NT2/D1 (cell line): ENCODE measurements around the gene CAPZA2.

Experiments used
- SUZ12 ChIP-seq: IDR thresholded peaks from 2 replicates; pipeline ENCODE4 v1.6.1; 2011; ENCODE audit not compliant: insufficient read length, insufficient read depth; ENCODE audit errors: extremely low read depth
- YY1 ChIP-seq: IDR thresholded peaks from 2 replicates; pipeline ENCODE4 v1.6.1; 2011; ENCODE audit not compliant: insufficient read length, insufficient read depth
- ZNF274 ChIP-seq: IDR thresholded peaks from 2 replicates; pipeline ENCODE4 v1.6.1; 2011; ENCODE audit warnings: mild to moderate bottlenecking, low read depth, low read length

DNA sequence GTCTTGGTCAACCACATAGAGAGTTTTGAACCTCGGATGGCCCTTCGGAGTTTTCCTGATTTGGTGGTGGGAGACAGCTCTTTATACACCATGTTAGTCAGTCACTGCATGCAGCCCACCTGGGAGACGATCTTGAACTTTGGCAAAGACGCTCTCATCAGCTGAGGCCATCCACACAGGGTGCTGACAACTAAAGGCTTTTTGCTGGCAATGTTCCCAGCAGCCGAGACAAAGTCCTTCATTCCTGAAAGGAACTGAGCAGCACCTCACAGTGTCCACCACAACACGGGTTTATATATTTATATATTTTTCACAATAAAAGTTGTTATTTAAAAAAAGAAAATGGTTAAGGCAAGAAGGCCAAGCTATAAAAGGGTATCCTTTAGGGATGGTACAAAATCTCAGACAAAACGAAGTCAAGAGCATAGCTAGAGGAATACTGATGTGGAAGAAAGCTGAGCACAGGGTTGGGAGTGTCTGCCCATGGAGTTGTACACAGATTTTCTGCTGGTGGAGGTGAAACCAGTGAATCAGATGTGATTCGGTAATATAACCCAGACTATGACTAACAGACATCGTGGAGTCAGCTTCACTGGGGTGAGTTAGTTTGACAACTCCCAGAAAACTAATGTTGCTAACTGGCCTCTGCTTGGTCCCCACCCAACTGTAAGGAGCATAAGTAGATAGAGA lies 27.4 kb upstream of the CAPZA2 start:
- TF ChIP-seq ZNF274 (no peak), YY1 (no peak), SUZ12 (no peak)
